HG02943 (cell line): ENCODE data around the gene TMA7.

Source experiments
- ATAC-seq: cut with Tn5 transposase; IDR thresholded peaks from one replicate; pipeline ENCODE4 v1.9.1; 2021; ENCODE audit warnings: mild to moderate bottlenecking, low read depth, moderate library complexity; ENCODE audit not compliant: unreplicated experiment

Gene TMA7

DNA sequence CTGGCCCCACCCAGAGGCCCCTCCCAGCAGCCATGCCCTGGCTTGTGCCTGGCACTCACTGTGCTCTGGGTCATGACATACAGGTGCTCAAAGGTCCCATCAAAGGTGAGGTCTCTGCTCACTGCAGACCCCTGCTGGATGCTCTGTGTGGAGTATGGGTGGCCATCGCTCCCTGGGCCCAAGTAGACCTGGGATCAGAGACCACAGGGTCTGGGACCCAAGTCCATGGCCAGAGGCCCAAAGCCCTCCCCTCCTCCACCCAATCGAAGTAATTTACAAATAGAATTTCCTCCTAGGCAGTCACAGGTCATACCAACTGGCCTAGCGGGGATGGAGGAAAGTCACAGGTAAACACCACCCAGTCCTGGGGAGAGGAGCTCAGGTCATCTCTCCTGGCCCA lies 17.8 kb upstream of the TMA7 start:
- ATAC-seq: no peak

DNA sequence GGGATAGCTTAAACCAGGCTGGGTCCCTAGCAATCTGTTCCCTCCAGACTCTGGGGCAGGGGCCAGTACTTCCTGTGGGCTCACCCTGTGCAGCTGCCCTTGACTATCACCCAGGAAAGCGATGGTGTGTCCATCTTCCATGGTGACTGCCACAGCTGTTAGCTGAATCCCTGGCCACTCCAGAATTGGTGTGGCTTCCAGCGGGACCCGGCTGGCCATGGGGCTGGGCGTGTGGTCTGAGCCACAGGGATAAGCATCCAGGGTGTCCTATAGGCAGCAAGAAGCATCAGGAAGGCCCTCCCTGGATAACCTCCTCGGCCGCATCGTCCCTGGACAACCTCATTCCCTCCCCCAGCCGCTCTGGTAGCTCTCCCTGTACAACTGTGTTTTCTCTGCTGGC lies 17.4 kb upstream of the TMA7 start:
- ATAC-seq: no peak

DNA sequence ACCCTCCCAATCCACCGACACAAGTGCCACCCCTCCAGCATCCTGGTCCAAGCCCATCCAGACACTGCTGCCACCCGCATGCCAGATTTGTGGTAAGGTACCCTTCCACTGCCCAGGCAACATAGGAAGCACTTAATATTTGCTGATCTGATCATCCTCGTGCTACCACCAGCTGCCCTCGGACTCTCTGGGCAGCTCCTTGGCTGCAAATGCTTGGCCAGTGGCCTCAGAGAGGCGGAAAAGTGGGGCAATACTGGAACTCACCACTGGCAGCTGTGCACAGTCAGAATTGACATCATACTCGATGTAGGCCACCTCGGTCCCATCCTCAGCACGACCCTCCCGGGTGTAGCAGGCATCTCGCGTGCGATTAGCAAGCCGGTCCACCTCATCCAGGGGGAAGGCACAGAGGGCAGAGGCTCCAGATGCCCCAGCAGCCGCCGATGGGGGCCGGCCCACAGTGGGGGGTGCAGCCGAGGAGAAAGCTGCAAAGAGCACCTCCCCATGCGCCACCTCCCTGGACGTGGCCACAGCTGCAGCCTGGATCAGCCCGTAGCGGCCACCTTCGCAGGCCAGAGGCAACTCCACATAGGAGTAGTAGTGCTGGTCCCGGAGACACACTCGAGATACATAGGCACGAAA lies 16.7 kb upstream of the TMA7 start:
- ATAC-seq: no peak

DNA sequence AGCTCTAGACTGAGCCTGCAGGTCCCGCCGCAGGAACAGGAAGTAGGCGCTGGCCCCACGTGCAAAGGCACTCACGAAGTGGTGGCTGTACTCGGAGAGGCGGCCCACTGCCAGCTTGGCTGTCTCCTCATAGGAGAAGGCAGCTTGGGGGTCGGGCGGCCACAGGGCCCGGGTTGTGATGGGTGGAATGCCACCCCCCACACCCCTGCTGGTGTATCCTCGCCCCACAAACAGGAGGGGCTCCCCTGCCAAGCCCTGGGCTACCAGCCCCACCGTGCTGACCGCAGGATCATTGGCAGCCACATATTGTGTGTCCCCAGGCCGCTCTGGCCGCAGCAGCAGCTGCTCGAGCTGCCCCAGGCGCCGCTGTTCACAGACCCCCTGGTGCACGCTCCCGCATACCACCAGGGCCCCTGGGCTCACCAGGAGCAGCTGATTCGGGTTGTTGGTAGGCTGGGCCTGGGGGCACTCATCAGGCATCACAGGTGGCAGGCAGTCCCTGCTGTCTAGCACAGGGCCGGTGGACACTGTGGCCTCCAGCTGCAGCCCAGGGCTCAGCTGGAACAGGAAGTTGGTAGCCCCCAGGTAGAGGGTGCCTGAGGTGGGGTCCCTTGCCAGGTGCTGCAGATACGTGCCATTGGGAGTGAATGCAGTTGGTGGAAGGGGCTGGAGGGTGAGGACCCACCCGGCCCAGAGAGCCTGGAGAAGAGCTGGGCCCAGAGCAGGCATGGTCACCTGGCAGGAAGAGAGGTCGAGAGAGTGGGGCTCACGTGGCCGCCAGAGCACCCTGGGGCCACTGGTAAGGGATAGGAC lies 16.0 kb upstream of the TMA7 start:
- no peak for ATAC-seq

DNA sequence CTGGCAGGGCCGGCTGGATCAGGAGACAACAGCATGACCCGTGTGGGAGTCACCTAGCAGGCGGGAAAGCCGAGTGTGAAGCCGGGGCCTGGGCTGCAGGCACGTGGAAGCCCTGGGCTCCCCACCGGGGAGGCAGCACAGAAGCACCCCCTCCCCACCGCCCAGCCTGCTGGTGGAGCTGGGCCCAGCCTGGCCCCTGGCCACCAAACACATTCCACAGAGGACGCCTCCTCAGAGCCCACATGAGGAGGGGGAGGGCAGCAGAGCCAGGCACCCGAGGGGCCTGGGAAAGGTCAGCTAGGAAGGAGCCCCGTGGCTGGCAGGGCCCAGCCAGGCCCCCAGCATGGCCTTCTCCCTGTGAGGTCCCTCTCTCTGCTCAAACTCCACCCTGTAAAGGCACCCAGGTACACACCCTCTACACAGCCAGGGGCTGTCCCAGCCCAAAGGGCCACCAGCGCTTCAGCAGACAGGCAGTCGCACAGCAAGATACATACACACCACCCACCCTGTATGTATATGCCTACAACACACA lies 14.7 kb upstream of the TMA7 start:
- no peak for ATAC-seq

DNA sequence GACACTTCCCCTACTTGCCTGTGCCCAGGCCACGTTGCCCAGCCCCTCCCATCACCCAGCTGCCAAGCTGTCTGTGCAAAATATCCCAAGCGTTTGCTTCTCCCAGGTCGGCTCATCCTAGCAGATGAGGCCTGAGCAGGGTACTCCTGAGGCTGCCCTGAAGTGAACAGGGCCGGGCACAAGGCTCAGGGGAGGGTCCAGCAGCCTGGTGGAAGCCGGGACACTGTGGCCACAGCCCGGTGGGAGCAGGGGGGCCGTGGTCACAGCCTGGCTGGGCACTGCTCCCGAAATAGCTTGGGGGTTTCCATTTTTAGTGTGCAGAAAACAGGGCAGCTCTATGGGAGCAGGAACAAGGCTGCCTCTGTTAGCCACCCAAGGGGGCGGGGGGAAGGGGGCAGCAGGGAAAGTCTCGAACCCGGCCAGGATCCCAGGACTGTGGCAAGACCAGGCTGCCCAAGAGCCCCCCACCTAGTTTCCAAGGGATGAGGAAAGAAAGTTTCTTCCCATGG lies 13.6 kb upstream of the TMA7 start:
- ATAC-seq: no peak

DNA sequence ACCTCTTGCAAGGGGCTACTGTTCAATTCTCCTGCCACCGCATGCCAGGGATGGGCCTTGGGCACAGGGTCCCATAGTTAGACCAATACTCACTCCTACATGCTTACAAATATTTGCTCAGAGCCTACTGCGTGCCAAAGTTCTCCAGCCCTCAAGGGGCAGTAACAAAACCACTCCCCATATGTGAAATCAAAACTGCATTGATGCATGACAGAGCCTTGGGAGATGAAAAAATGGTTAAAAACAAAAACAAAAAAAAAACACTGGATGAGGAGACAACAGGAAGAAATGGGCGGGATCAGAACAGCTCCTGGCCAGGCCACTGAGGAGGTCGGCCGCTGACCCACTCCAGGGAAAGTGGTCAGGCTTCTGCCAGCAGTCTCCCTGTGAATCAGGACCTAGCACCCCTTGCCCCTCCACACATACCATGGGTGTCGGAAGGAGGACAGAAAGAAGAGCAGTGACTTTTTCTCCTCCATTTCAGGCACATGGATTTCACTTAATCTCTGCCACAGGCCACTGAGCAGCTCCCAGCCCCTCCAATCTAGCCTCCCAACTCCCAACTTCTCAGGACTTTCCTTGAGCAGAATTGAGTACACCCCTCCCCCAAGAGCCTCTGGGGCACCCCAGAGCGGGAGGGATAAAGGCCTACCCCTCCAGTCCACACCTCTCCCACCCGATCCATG lies 13.0 kb upstream of the TMA7 start:
- no peak for ATAC-seq

DNA sequence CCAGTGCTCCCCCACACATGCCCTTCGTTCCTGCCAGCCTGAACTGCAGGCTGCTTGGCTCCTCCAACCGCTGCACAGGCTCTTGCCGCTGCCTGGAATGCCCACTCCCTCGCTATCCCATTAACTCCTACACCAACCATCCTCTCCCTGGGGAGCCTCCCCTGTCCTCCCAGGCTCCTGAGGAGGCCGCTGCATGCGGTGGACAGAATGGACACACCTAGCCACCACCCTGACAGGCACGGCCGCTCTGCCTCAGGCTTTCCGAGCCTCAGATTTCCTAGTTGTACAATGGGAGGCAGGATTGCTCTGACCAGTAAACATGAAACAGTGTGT lies 12.5 kb upstream of the TMA7 start:
- no peak for ATAC-seq

DNA sequence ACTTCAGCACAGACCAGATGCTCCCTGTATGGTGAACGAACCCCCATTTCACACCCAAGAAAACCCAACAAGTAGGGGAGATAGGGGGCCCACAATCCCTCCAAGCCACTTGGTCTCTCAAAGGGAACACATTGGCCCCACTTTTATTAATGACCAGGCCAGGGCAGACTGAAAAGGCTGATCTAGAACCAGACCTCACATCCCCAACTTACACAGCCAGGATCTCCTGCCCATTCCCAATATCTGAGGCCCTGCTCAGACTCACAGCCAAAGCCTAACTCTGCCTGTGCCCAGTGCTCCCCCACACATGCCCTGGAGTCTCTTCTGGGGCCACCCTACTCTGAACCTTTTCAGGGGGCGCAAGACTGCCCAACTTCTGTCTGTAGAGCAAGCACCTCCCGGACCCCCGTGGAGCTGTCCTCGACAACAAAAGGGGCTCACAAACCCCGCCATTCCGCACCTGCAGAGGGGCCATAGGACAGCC lies 11.9 kb upstream of the TMA7 start:
- ATAC-seq: no peak

DNA sequence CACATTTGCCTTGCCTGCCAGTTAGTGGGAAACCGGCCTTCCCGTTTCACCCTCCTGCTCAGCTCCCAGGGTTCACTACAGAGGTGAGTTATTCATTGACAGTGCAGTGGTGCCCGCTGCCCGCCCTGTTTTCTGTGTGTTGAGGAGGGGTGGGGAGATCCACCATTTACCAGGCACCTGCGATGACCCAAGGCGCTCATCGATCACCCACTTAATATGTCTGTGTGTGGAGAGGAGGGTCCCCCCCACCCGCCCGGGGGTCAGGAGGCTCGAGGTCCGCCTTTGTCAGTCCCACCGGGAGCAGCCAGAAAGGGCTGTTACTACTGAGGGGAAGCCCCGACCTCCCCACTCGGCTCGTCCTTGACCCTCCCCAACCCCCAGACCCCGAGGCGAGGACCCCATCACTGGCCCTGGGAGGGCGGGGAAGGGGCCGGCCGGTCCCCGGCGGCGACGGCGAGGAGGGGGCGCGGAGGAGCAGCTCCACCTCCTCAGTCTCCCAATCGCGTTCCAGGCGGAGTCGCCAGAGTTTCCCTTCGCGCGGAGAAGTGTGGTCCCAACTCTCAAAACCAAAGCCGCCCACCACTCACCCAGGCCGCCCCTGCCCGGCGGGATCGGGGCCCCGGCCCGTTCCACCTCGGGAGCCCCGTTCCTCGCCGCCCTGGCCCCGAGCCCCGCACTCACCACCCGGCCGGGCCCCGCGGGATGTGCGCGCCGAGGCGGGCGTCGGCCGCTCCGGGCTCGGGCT lies 11.3 kb upstream of the TMA7 start:
- ATAC-seq: no peak

DNA sequence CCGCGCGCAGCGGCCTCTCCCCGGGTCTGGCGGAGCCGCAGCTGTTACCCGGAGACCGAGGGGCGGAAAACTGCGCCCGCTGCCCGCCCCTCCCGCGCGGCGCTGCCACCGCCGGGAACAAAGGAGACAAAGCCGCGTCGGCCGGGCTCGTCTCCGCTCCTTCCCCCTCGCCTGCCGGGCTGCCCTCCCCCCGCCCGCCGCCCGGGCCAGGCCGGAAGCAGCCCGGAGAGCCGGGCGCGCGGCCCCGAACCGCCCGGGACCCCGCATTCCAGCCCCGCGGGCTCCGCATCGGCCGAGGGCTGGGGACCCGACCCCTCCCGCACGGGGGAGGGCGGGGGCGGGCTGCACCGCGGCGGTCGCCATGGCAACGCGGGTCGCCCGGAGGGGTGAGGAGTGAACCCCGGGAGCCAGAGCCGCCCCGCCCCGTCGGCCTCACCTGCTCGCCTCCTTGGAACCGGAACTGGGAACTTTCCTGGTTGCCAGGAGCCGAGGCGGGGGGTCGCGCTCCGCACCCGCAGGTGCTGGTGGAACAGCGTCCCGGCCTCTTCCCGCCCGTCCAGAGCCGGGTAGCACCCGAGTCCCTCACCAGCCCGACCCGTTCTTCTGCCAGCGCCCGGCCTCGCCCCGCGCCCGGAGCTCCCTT lies 10.6 kb upstream of the TMA7 start:
- ATAC-seq: no peak

DNA sequence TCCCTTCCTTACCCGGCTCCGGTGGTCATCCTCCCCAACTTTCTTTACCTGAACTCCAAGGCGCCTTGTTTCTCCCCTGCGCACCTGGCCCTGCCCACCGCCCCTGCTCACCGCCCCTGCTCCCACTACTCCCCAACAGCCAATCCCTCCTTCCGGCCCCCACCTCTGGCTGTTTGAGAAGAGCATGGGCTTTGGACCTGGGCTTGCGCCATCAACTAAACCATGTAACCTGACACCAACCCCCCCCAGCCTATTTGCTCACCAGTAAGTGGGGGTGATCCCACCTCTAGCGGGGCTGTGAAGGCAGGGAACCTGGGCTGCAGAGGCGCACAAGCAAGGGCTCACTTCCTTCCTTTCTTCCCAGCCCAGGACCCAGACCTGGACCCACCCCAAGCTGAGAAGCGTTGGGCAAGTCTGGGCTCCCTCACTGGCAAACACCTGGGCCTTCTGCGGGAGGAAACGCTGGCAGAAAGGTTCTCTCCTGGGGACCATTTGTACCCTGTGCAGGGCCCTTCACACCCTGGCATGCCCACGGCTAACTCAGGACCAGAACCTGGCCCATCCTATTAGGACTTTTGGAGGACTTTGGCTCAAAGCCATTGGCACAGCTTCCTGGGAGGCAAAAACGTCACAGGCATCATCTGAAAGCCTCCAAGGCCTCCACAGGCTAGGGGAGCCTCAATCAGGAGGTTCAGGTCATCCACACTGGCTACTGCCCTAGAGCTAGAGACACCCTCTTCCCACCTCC lies 9.9 kb upstream of the TMA7 start, which contains the start of gene PLXNB1:
Gene PLXNB1 (minus strand): TSS at position 127 of the 748 bp plus-strand sequence. CDS start 5,475 bp downstream, outside the sequence.
- no peak for ATAC-seq

DNA sequence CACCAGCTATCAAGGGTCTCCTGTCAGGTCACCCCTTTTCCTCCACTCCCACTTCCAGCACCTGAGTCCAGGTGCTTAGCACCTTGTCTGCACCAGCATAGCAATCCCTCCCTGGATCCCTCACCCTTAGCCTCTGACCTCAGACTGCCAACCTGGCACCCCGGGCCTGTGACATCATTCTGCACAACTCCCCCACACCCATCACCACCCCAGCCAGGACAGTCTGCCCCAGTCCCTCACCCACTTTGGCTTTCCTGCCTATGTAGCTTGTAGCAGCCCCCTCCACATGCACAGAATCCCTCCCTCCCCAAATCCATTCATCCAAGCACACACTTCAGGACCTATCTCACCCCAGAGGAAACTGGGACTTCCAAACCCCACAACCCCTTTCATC lies 9.4 kb upstream of the TMA7 start:
- no peak for ATAC-seq

DNA sequence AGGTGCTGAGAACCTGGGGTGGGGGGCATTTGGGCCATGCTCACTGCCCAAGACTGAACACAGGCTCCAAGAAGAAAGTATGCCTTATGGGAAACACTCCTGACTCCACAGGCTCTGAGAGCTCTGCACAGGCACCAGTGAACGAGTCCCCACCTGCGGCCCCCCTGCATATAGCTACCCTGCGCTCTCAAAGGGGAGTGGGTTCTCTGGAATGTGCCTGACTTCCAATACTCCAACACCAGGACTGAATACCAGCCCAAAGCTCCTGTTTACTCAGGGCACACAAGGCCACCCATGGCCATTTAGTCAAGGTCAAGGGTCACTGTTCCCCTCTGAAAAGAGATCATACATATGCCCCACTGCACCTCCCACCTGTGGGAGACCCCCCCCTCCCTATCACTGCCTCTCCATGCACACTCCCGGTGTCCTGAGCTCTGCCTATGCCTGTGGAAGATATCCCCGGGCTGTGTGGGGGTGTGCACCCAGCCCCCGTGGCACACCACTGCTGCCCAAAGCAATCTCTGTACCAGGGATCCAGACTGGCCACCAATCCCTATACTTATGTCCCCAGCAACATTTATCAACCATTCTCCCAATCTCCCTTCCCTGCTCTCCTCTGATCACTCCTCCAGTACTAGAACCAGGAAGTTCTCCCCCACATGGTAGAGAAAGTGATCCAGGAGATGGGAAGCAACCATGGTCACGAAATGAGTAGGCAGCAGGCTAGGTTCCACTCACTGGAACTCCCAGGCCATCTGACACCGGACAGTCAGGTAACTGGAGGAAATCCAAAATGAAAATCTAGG lies 8.6 kb upstream of the TMA7 start:
- ATAC-seq: no peak

DNA sequence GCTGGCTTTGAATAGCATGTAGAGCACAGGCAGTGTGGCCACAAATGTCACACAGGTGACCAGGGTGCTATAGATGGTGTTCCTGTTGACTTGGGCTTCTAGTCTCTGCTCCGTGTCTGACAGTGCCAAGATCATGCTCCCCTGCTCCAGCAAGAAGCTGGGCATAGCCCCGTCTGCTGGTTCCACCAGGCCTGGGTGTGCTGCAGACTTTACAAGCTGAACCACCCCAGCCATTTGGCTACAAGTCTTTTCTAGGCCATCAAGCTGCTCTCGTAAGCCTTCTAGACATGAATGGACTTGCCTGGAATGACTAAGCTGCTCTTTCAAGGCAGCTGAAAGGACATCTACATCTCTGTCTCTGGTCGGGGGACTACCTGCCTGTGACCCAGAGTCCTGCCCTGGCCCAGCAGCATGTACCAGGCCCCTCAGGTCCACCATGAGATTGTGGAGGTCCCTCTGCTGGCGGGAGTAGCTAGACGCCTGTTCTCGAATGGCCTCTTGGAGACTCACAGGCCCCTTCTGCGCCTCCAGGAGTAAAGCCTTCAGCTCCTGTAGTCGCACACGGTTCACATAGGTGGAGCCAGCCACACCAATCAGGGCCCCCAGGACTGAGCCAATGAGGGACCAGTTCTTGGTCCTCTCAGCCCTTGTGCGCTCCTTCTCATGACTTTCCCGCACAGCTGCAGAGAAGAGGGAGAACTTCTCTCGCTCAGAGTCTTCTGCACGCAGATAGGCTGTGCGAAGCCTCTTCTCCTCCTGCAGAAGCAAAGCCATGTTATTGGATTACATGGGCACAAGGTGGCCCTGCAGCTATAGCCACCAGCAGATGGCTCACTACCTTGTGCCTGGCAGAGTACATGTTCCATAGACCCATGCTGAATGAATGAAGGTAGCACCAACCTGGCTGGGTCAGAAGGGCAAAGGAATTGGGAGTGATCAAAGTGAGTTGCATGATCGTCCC lies 7.4 kb upstream of the TMA7 start:
- ATAC-seq: no peak

DNA sequence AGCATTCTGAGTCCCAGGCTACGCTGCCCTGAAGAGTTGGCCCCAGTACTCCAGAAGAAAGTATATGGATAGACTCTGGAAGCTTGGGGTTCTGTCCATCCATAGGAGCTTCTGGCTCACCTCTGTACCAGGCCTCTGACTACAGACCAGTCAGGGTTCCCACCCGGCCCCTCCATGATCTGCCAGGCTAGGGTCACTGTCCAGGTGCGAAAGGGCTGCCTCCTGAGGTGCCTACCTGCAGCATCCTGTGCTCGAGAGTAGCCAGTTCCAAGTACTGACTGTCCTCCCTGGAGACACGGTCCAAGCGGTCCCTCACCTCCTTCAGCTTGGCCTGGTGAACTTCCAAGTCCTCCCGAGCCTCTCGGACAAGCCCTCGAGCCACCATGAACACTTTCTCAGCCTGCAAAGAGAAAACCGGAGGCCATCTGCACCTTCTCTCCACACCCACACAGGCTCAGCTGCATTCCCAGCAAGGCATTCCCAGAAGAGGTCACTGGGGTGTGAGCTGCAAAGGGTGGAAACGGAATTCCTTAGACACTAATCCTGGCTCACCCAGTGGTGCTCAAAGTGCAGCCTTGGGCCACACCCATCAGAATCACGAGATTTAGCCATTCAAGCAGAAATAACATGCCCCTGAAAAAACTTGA lies 6.5 kb upstream of the TMA7 start:
- ATAC-seq: no peak
